PFSK-1 (cell line): ENCODE measurements around the gene CEBPG.

Source experiments
- POLR2AphosphoS5 ChIP-seq: IDR thresholded peaks from 2 replicates; pipeline ENCODE4 v1.6.1; 2012; ENCODE audit warnings: low read depth, mild to moderate bottlenecking, control low read depth, low read length, moderate library complexity
- TF ChIP-seq, protein P1 (sequence below), 2 experiments: IDR thresholded peaks; 2 replicates each; pipeline versions ENCODE4 v1.6.1 to v1.8.0; 2011 to 2012; ENCODE audit warnings: low read depth in 2 of 2, low read length in 2 of 2, control low read depth in 1 of 2, inconsistent platforms in 1 of 2, mild to moderate bottlenecking in 1 of 2, moderate library complexity in 1 of 2; ENCODE audit not compliant: insufficient read depth in 1 of 2

GRCh38 chr19:33389421-33390100 lies 16.1 kb downstream of the CEBPG start:
- no peak for TF ChIP-seq POLR2AphosphoS5
- TF ChIP-seq, protein P1, sequence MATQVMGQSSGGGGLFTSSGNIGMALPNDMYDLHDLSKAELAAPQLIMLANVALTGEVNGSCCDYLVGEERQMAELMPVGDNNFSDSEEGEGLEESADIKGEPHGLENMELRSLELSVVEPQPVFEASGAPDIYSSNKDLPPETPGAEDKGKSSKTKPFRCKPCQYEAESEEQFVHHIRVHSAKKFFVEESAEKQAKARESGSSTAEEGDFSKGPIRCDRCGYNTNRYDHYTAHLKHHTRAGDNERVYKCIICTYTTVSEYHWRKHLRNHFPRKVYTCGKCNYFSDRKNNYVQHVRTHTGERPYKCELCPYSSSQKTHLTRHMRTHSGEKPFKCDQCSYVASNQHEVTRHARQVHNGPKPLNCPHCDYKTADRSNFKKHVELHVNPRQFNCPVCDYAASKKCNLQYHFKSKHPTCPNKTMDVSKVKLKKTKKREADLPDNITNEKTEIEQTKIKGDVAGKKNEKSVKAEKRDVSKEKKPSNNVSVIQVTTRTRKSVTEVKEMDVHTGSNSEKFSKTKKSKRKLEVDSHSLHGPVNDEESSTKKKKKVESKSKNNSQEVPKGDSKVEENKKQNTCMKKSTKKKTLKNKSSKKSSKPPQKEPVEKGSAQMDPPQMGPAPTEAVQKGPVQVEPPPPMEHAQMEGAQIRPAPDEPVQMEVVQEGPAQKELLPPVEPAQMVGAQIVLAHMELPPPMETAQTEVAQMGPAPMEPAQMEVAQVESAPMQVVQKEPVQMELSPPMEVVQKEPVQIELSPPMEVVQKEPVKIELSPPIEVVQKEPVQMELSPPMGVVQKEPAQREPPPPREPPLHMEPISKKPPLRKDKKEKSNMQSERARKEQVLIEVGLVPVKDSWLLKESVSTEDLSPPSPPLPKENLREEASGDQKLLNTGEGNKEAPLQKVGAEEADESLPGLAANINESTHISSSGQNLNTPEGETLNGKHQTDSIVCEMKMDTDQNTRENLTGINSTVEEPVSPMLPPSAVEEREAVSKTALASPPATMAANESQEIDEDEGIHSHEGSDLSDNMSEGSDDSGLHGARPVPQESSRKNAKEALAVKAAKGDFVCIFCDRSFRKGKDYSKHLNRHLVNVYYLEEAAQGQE (IDR thresholded peaks at IDR 0.05; ENCODE audit: insufficient read depth in 1 of 2, low read depth in 2 of 2, low read length in 2 of 2): no peak
